PFSK-1 (cell line): Measurements from ENCODE around the gene WDPCP.

Source experiments
- FOXP2 ChIP-seq: optimal IDR thresholded peaks from 2 replicates; pipeline ENCODE3; 2011; ENCODE audit warnings: borderline replicate concordance, control low read depth, inconsistent platforms; ENCODE audit not compliant: insufficient read depth; ENCODE audit errors: extremely low read length, extremely low read depth
- POLR2AphosphoS5 ChIP-seq: IDR thresholded peaks from 2 replicates; pipeline ENCODE4 v1.6.1; 2012; ENCODE audit warnings: low read depth, mild to moderate bottlenecking, control low read depth, low read length, moderate library complexity
- SIN3A ChIP-seq: IDR thresholded peaks from 2 replicates; pipeline ENCODE4 v1.6.1; 2012; ENCODE audit warnings: mild to moderate bottlenecking, low read length, moderate library complexity, borderline replicate concordance; ENCODE audit not compliant: insufficient read depth
- TAF1 ChIP-seq: IDR thresholded peaks from 2 replicates; pipeline ENCODE4 v1.6.1; 2012; ENCODE audit warnings: low read length, control low read depth, borderline replicate concordance; ENCODE audit not compliant: insufficient read depth
- TF ChIP-seq, protein P1 (sequence below), 2 experiments: IDR thresholded peaks; 2 replicates each; pipeline versions ENCODE4 v1.6.1 to v1.8.0; 2011 to 2012; ENCODE audit warnings: low read depth in 2 of 2, low read length in 2 of 2, control low read depth in 1 of 2, inconsistent platforms in 1 of 2, mild to moderate bottlenecking in 1 of 2, moderate library complexity in 1 of 2; ENCODE audit not compliant: insufficient read depth in 1 of 2

WDPCP gene

DNA sequence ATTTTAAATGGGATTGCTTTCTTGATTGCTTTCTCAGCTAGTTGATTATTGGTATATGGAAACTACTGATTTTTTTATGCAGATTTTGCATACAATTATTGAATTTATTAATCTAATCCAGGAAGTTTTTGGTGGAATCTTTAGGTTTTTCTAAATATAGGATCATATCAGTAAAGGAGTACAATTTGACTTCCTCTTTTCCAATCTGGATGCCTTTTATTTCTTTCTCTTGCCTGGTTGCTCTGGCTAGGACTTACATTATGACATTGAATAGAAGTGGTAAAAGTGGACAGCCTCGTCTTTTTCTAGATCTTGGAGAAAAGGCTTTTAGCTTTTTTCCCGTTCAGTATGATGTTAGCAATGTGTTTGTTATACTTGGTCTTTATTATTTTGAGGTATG lies 486.3 kb downstream of the WDPCP start:
- TF ChIP-seq SIN3A (no peak), POLR2AphosphoS5 (no peak), FOXP2 (no peak), TAF1 (no peak)
- TF ChIP-seq, protein P1, sequence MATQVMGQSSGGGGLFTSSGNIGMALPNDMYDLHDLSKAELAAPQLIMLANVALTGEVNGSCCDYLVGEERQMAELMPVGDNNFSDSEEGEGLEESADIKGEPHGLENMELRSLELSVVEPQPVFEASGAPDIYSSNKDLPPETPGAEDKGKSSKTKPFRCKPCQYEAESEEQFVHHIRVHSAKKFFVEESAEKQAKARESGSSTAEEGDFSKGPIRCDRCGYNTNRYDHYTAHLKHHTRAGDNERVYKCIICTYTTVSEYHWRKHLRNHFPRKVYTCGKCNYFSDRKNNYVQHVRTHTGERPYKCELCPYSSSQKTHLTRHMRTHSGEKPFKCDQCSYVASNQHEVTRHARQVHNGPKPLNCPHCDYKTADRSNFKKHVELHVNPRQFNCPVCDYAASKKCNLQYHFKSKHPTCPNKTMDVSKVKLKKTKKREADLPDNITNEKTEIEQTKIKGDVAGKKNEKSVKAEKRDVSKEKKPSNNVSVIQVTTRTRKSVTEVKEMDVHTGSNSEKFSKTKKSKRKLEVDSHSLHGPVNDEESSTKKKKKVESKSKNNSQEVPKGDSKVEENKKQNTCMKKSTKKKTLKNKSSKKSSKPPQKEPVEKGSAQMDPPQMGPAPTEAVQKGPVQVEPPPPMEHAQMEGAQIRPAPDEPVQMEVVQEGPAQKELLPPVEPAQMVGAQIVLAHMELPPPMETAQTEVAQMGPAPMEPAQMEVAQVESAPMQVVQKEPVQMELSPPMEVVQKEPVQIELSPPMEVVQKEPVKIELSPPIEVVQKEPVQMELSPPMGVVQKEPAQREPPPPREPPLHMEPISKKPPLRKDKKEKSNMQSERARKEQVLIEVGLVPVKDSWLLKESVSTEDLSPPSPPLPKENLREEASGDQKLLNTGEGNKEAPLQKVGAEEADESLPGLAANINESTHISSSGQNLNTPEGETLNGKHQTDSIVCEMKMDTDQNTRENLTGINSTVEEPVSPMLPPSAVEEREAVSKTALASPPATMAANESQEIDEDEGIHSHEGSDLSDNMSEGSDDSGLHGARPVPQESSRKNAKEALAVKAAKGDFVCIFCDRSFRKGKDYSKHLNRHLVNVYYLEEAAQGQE (IDR thresholded peaks at IDR 0.05; ENCODE audit: insufficient read depth in 1 of 2, low read depth in 2 of 2, low read length in 2 of 2): no peak

DNA sequence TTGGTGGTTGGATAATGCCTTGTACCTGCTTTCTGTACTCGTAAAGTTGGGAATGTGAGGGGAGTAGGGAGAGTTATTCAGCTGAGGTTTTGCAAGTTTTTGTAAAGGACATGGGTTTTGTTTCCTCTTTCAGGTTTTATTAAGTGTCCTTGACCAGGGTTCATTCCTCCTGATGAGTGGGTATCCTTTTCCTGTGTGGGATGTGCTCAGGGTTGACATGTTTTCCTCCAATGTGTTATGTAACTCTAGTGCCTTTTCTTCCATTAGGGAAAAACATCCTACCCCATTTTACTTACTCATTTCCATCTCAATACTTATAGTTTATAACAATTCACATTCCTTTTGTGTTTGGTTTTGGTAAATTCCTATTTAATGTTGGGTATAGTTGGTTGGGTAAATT lies 489.2 kb downstream of the WDPCP start:
- TF ChIP-seq TAF1: no peak
- TF ChIP-seq, protein P1 (IDR thresholded peaks at IDR 0.05; ENCODE audit: insufficient read depth in 1 of 2, low read depth in 2 of 2, low read length in 2 of 2): no peak
- no peak for TF ChIP-seq FOXP2
- no peak for TF ChIP-seq POLR2AphosphoS5
- TF ChIP-seq SIN3A: no peak

DNA sequence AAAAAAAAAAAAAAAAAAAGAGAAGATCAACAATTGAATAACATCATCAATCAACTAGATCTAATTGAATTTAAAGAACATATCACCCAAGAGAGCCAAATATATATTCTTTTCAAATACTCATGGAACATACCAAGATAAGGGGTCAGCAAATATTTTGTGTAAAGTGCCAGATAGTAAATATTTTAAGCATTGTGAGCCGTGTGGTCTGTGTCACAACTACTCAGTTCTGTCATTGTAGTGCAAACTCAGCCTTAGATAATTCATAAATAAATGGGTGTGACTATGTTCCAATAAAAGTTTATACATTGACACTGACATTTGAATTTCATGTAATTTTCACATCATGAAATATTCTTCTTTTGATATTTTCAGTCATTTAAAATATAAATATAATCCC lies 491.8 kb downstream of the WDPCP start:
- TF ChIP-seq TAF1: no peak
- TF ChIP-seq POLR2AphosphoS5: no peak
- TF ChIP-seq FOXP2: no peak
- TF ChIP-seq SIN3A: no peak
- TF ChIP-seq, protein P1 (IDR thresholded peaks at IDR 0.05; ENCODE audit: insufficient read depth in 1 of 2, low read depth in 2 of 2, low read length in 2 of 2): no peak

DNA sequence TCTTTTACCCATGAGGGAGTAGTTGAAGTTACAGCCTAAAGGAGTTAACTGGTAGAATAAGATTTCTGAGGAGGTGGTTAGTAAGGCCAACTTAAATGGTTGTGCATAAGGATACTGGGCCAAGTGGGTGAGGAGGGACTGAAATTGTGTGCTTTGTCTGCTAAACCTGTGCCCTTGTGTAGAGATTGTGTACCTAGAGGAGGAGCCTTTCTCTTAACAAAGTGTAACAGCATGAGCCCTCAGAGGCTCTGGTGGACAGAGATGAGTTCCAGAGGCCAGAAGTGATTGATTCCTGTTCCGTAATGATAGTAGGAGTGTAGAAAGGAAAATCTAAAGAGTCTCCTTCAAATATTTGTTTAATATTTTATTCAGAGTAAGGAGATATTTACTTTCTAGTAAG lies 494.8 kb downstream of the WDPCP start:
- no peak for TF ChIP-seq SIN3A
- no peak for TF ChIP-seq FOXP2
- TF ChIP-seq TAF1: no peak
- TF ChIP-seq, protein P1 (IDR thresholded peaks at IDR 0.05; ENCODE audit: insufficient read depth in 1 of 2, low read depth in 2 of 2, low read length in 2 of 2): no peak
- no peak for TF ChIP-seq POLR2AphosphoS5

DNA sequence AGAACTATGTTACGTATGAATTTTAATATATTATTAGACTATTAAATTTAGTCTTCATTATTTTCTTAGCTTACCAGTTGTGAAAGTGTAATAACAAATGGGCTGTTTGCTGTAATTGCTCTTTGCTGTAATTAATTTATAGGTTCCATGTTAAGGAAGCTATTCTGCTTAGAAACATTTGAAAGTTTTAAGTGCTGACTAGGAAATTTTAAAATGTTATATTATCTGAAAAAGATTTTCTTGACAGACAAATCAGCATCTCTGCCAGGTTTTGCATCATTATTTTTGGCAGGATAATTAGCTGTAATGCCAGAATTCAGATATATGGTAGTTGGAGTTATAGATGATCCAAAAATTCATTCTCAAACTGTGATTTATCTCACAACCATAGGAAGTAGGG lies 495.4 kb downstream of the WDPCP start:
- TF ChIP-seq SIN3A (no peak), FOXP2 (no peak), TAF1 (no peak), POLR2AphosphoS5 (no peak)
- TF ChIP-seq, protein P1 (IDR thresholded peaks at IDR 0.05; ENCODE audit: insufficient read depth in 1 of 2, low read depth in 2 of 2, low read length in 2 of 2): no peak
